Measurements from ENCODE around the gene FAM117A.

DNA sequence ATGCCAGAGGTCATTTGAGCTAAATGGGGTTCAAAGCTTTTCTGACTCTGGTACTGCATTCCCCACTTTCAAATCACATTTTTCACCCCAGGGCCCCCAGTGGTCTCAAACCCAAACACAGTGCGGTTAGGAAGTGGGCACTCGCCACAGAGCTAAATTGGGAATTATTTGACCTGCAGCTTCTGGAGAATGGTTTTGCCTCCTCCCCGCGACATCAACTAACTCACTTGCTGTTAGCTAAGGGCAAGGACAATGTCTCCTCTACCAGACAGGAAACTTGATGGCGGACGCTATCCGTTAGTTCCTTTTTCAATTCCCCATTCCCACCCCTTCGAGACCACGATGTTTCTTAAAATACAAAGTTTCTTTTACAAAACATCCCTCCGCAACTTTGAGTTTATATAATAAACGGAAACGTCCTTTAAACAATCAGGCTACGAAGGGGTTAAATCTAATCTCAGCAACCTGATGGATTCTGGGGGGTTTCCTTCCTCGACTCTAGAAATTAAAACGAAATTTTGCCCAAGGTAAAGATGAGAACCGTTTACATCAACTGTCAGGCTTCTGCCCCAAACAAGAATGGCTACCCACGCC lies 24.1 kb upstream of the FAM117A start:
- no peak for TF ChIP-seq EZH2 (IDR thresholded peaks at IDR 0.05; ENCODE audit: borderline replicate concordance, low read depth, low read length, severe bottlenecking)
- TF ChIP-seq CTCF (IDR thresholded peaks at IDR 0.05; ENCODE audit: extremely low read depth in 1 of 2, insufficient read depth in 1 of 2, low read depth in 1 of 2, low read length in 2 of 2): no peak
- TF ChIP-seq POLR2AphosphoS5 (IDR thresholded peaks at IDR 0.05; ENCODE audit: insufficient read depth, low read depth, low read length): no peak
- no peak for TF ChIP-seq GATA2 (IDR thresholded peaks at IDR 0.05; ENCODE audit: insufficient read depth, insufficient read length, low read depth, low read length)
- no peak for TF ChIP-seq POLR2A (IDR thresholded peaks at IDR 0.05; ENCODE audit: low read depth, low read length)
- TF ChIP-seq JUN (IDR thresholded peaks at IDR 0.05; ENCODE audit: borderline replicate concordance, insufficient read depth, insufficient read length, low read depth): no peak

Data from endothelial cell of umbilical vein (primary cell).